Trophoblast cell (in vitro differentiated cells and primary cell): ENCODE results near the gene MBOAT1.

Experiments
- DNase-seq, 2 donors: peaks; one replicate each; pipeline ENCODE4 v3.0.0-alpha.2; 2016
- H2AFZ ChIP-seq: 2 replicates; pipeline ENCODE4 v1.6.1; 2013; ENCODE audit warnings: low read length, moderate library complexity, mild to moderate bottlenecking; ENCODE audit not compliant: insufficient read depth, poor library complexity
- H2AK5ac ChIP-seq: 2 replicates; pipeline ENCODE4 v1.6.1; 2013; ENCODE audit warnings: mild to moderate bottlenecking, low read length
- H2BK120ac ChIP-seq: 2 replicates; pipeline ENCODE4 v1.6.1; 2013; ENCODE audit warnings: low read length, mild to moderate bottlenecking, moderate library complexity; ENCODE audit not compliant: insufficient read depth, poor library complexity
- H2BK12ac ChIP-seq: 2 replicates; pipeline ENCODE4 v1.6.1; 2013; ENCODE audit warnings: mild to moderate bottlenecking, low read length, moderate library complexity
- H2BK5ac ChIP-seq: 2 replicates; pipeline ENCODE4 v1.6.1; 2013; ENCODE audit warnings: low read length, low read depth, moderate library complexity, mild to moderate bottlenecking; ENCODE audit not compliant: poor library complexity
- H3K14ac ChIP-seq: 2 replicates; pipeline ENCODE4 v1.6.1; 2013; ENCODE audit warnings: mild to moderate bottlenecking, low read length
- H3K18ac ChIP-seq: 2 replicates; pipeline ENCODE4 v1.6.1; 2013; ENCODE audit warnings: mild to moderate bottlenecking, low read length
- H3K23ac ChIP-seq: 2 replicates; pipeline ENCODE4 v1.6.1; 2013; ENCODE audit warnings: low read length
- H3K27ac ChIP-seq: 2 replicates; pipeline ENCODE4 v1.5.1; 2013; ENCODE audit warnings: low read depth, mild to moderate bottlenecking, inconsistent platforms, low read length, moderate library complexity
- H3K27me3 ChIP-seq: 2 replicates; pipeline ENCODE4 v1.6.1; 2013; ENCODE audit warnings: inconsistent platforms, mild to moderate bottlenecking, low read length, moderate library complexity; ENCODE audit not compliant: insufficient read depth
- H3K36me3 ChIP-seq, 2 experiments: 1 replicate in 1 of 2; 2 replicates in 1 of 2; pipeline ENCODE4 v1.6.1; 2013; ENCODE audit warnings: low read length in 2 of 2, mild to moderate bottlenecking in 2 of 2, moderate library complexity in 1 of 2; ENCODE audit not compliant: insufficient read depth in 2 of 2, control insufficient read depth in 1 of 2
- H3K4ac ChIP-seq: 2 replicates; pipeline ENCODE4 v1.6.1; 2013; ENCODE audit warnings: low read depth, mild to moderate bottlenecking, low read length, moderate library complexity
- H3K4me1 ChIP-seq, 2 experiments: 1 replicate in 1 of 2; 2 replicates in 1 of 2; pipeline ENCODE4 v1.6.1; 2013; ENCODE audit warnings: low read length in 2 of 2, mild to moderate bottlenecking in 2 of 2, moderate library complexity in 1 of 2; ENCODE audit not compliant: insufficient read depth in 2 of 2, control insufficient read depth in 1 of 2
- H3K4me2 ChIP-seq: 2 replicates; pipeline ENCODE4 v1.6.1; 2013; ENCODE audit warnings: inconsistent platforms, mild to moderate bottlenecking, low read length, moderate library complexity
- H3K4me3 ChIP-seq: 2 replicates; pipeline ENCODE4 v1.5.1; 2013; ENCODE audit warnings: mild to moderate bottlenecking, low read depth, low read length, inconsistent platforms
- H3K79me1 ChIP-seq: one replicate; pipeline ENCODE4 v1.6.1; 2013; ENCODE audit warnings: low read length
- H3K79me2 ChIP-seq: 2 replicates; pipeline ENCODE4 v1.6.1; 2013; ENCODE audit warnings: low read length, mild to moderate bottlenecking; ENCODE audit not compliant: control insufficient read depth, insufficient read depth, poor library complexity
- H3K9ac ChIP-seq: 2 replicates; pipeline ENCODE4 v1.6.1; 2013; ENCODE audit warnings: mild to moderate bottlenecking, low read length
- H3K9me3 ChIP-seq: 2 replicates; pipeline ENCODE4 v1.6.1; 2013; ENCODE audit warnings: low read depth, mild to moderate bottlenecking, control low read depth, inconsistent platforms, low read length; ENCODE audit not compliant: insufficient read depth
- H4K12ac ChIP-seq: 2 replicates; pipeline ENCODE4 v1.6.1; 2013; ENCODE audit warnings: low read depth, mild to moderate bottlenecking, low read length, moderate library complexity
- H4K8ac ChIP-seq: 2 replicates; pipeline ENCODE4 v1.6.1; 2013; ENCODE audit warnings: low read depth, mild to moderate bottlenecking, low read length, moderate library complexity
- H4K91ac ChIP-seq: one replicate; pipeline ENCODE4 v1.6.1; 2013; ENCODE audit warnings: low read depth, mild to moderate bottlenecking, low read length, moderate library complexity
- WGBS: extraction: QIAGEN DNeasy Blood & Tissue Kit; methylation state at CpG from one replicate; pipeline ENCODE4 v1.1.7; 2013; ENCODE audit warnings: missing lambda C conversion rate; ENCODE audit not compliant: insufficient read length, insufficient coverage; ENCODE audit errors: extremely low coverage; 5-methylcytosine and 5-hydroxymethylcytosine counted together

The MBOAT1 gene

DNA sequence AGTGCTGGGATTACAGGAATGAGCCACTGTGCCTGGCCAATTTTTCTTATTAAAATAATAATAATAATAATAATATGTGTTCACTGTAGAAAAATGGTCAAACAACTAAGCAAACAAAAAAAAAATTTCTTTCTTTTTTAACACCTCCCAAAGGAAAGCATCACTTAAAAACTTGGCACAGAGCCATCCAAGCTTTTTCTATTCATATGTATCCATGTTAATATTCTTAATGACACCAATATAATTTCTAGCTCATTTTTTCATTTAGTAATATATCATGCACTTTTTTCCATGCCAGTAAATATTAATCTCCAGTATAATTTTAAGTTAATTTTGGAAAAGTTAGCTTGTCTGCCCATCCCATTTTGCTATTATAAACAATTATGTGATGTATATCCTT is 101.8 kb downstream of the MBOAT1 start:
- Histone ChIP-seq H3K4ac (no peak overlapping the region), H2AK5ac (no peak overlapping the region), H2AFZ (no peak overlapping the region), H3K36me3 (no peaks in the 10 kb centered on the region), H3K4me3 (no peak overlapping the region), H3K27ac (no peak overlapping the region), H2BK12ac (no peak overlapping the region), H4K91ac (no peak overlapping the region), H3K9me3 (no peaks in the 10 kb centered on the region), H3K79me1 (no peaks in the 10 kb centered on the region), H3K4me2 (no peak overlapping the region), H3K14ac (no peak overlapping the region), H3K18ac (no peak overlapping the region), H4K12ac (no peak overlapping the region), H3K79me2 (no peaks in the 10 kb centered on the region), H2BK120ac (no peak overlapping the region), H3K27me3 (no peaks in the 10 kb centered on the region), H3K9ac (no peak overlapping the region), H3K23ac (no peak overlapping the region), H2BK5ac (no peak overlapping the region), H4K8ac (no peak overlapping the region), H3K4me1 (peaks cover 0 to 3% of the 10 kb centered on the region in 2 experiments)
- no peak for DNase-seq

DNA sequence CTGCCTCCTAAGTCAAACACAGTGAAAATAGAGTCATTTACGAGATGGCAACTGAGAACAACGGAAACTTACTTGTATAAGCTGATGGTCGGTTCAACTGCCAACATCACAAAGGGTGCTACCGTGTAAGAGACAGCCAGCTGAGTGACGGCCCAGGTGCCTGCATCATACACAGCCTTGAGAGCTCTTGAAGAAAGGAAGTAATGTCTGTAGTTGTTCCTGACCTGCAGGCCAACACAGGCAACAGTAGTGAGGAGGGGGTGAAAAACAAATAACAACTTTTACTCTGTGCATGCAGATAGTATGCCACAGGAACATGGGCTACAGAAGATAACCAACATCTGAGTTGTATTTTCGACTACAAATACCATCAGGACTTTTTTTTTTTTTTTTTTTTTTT is 102.7 kb downstream of the MBOAT1 start:
- Histone ChIP-seq H3K36me3 (no peaks in the 10 kb centered on the region), H3K79me2 (no peaks in the 10 kb centered on the region), H3K9me3 (no peaks in the 10 kb centered on the region), H3K14ac (no peak overlapping the region), H3K4me2 (no peak overlapping the region), H3K4me1 (peaks cover 0 to 3% of the 10 kb centered on the region in 2 experiments), H3K4ac (no peak overlapping the region), H2BK120ac (no peak overlapping the region), H3K18ac (no peak overlapping the region), H3K4me3 (no peak overlapping the region), H2AFZ (no peak overlapping the region), H2AK5ac (no peak overlapping the region), H2BK5ac (no peak overlapping the region), H3K27me3 (no peaks in the 10 kb centered on the region), H3K23ac (no peak overlapping the region), H3K27ac (no peak overlapping the region), H3K9ac (no peak overlapping the region), H2BK12ac (no peak overlapping the region), H4K8ac (no peak overlapping the region), H4K12ac (no peak overlapping the region), H3K79me1 (no peaks in the 10 kb centered on the region), H4K91ac (no peak overlapping the region)
- DNase-seq, result no peak
- no CpG with 5 or more reads among the region's 6 CpGs for WGBS

DNA sequence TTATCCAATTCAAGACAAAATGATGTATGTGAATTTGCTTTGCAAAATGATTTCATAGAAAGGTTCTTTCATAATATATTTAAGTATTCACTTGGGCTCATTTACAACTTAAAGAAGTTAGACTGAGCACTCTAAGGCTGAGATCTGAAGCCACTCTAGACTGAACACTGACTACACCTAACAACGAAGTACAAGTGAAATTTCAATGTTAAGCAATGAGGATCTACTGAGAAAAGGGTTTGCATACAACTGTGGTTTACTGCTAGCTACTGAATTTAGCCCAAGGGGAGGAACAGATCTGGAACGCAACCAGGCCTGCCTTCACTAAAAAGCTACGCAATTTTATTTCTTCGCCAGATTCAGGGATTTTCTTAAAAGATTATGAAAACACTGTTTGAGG is 106.4 kb downstream of the MBOAT1 start:
- Histone ChIP-seq H3K18ac (no peak overlapping the region), H3K9me3 (no peaks in the 10 kb centered on the region), H4K12ac (no peak overlapping the region), H2AK5ac (no peak overlapping the region), H2AFZ (no peak overlapping the region), H3K79me1 (no peaks in the 10 kb centered on the region), H3K4ac (no peak overlapping the region), H3K36me3 (no peaks in the 10 kb centered on the region), H3K23ac (no peak overlapping the region), H2BK120ac (no peak overlapping the region), H3K4me2 (no peak overlapping the region), H3K4me1 (peaks cover 3 to 5% of the 10 kb centered on the region in 2 experiments), H3K9ac (no peak overlapping the region), H3K27ac (no peak overlapping the region), H3K4me3 (no peak overlapping the region), H2BK12ac (no peak overlapping the region), H3K14ac (no peak overlapping the region), H4K91ac (no peak overlapping the region), H3K79me2 (no peaks in the 10 kb centered on the region), H2BK5ac (no peak overlapping the region), H4K8ac (no peak overlapping the region), H3K27me3 (no peaks in the 10 kb centered on the region)
- WGBS, result no CpG with 5 or more reads among the region's 4 CpGs
- DNase-seq, result no peak

DNA sequence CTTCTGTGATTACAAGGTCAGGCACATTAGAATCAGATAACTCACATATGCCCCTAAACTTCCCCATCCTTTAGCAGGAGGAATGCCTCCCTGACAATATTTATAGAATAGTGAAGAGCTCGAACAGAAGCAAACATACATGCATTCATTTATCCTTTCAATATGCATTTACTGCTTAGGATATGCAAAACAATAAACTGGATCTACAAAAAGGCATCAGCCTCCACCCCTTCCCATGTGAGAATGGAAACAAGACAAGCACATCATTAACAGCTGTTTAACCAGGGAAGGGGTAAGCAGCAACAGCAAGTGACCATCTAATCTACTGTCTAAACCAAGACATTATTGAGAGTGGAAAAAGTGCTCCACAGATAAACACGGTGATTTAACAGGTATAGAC is 107.6 kb downstream of the MBOAT1 start:
- Histone ChIP-seq H2BK120ac (no peak overlapping the region), H3K36me3 (no peaks in the 10 kb centered on the region), H3K14ac (no peak overlapping the region), H3K27ac (no peak overlapping the region), H3K9ac (no peak overlapping the region), H3K27me3 (no peaks in the 10 kb centered on the region), H3K79me1 (no peaks in the 10 kb centered on the region), H3K4me3 (no peak overlapping the region), H2AK5ac (no peak overlapping the region), H3K4me2 (no peak overlapping the region), H2AFZ (no peak overlapping the region), H4K12ac (no peak overlapping the region), H3K4ac (no peak overlapping the region), H3K9me3 (no peaks in the 10 kb centered on the region), H3K18ac (no peak overlapping the region), H4K91ac (no peak overlapping the region), H3K4me1 (peaks cover 3 to 5% of the 10 kb centered on the region in 2 experiments), H3K23ac (no peak overlapping the region), H2BK5ac (no peak overlapping the region), H2BK12ac (no peak overlapping the region), H4K8ac (no peak overlapping the region), H3K79me2 (no peaks in the 10 kb centered on the region)
- no peak for DNase-seq
- WGBS, result no CpG with 5 or more reads among the region's 2 CpGs
